Activated CD4-positive, alpha-beta memory T cell treated with anti-CD3 and anti-CD28 coated beads, Interleukin-2, amount 10 ng/mL, durations not matched to agents 7 days and 5 days (primary cell): Measurements from ENCODE around the gene NUAK2. TPM values are rescaled to one million over a fixed set of nuclear protein-coding genes. Genes with fewer than 3 reads are reported as not detected.
"Not testable (repeated sequence)": the region's sequence is repeated elsewhere in the genome, so short reads cannot be mapped to it uniquely, and the experiment has no call there.

Experiments used
- CTCF ChIA-PET: fragments of 350-600 bp; sonication (Branson Sonifier 250); formaldehyde crosslinking; loops from one replicate; lab custom pipeline; 2021; ENCODE audit warnings: antibody characterized with exemption, inconsistent platforms; lab: Charles Lee
- POLR2A ChIA-PET: fragments of 350-600 bp; sonication (Branson Sonifier 250); formaldehyde crosslinking; loops from one replicate; lab custom pipeline; 2021; ENCODE audit warnings: antibody characterized with exemption; lab: Charles Lee
- DNase-seq: peaks from one replicate; pipeline ENCODE4 v3.0.0-alpha.2; 2020
- H3K27ac Mint-ChIP-seq: one replicate; pipeline ENCODE4 v1.8.0; 2021; ENCODE audit warnings: mild to moderate bottlenecking, mixed read lengths
- H3K27me3 Mint-ChIP-seq: one replicate; pipeline ENCODE4 v1.8.0; 2021; ENCODE audit warnings: mixed read lengths
- H3K36me3 Mint-ChIP-seq: one replicate; pipeline ENCODE4 v1.8.0; 2021; ENCODE audit warnings: low read depth, mixed read lengths
- H3K4me1 Mint-ChIP-seq: one replicate; pipeline ENCODE4 v1.8.0; 2021; ENCODE audit warnings: mixed read lengths
- H3K4me3 Mint-ChIP-seq: one replicate; pipeline ENCODE4 v1.8.0; 2021; ENCODE audit warnings: mild to moderate bottlenecking, mixed read lengths
- H3K9me3 Mint-ChIP-seq: one replicate; pipeline ENCODE4 v1.8.0; 2021; ENCODE audit warnings: mixed read lengths
- total RNA-seq, 2 experiments: library from RNA; stranded (reverse); gene quantifications; one replicate each; pipeline ENCODE4 v1.2.3, GENCODE V29; 2021

Gene NUAK2
- total RNA-seq, 2 experiments from 2014 or later, result 12.4 to 13.0 TPM

GRCh38 chr1:205286335-205286950 lies 35.1 kb downstream of the NUAK2 start:
- POLR2A ChIA-PET, result interaction anchor here (1.4 to 9.8 kb wide), 7 partner anchors 8 to 103 kb away, joined by 3 to 234 read pairs (median 20); partner anchors contain the start of gene NUAK2
- H3K9me3 Mint-ChIP-seq, result no peaks in the 10 kb centered on the region

GRCh38 chr1:205285381-205286101 lies 36.0 kb downstream of the NUAK2 start:
- H3K36me3 Mint-ChIP-seq, result peaks cover 3% of the 10 kb centered on the region
- H3K9me3 Mint-ChIP-seq, result no peaks in the 10 kb centered on the region
- CTCF ChIA-PET, result interaction anchor here (0.7 to 8.3 kb wide), 16 partner anchors 9 to 692 kb away, joined by 3 to 201 read pairs (median 4); partner anchors contain the start of gene NUAK2
- H3K4me3 Mint-ChIP-seq, result peak overlapping the region; percentile 77
- peaks cover 14% of the 10 kb centered on the region for H3K27me3 Mint-ChIP-seq
- POLR2A ChIA-PET, result interaction anchor here (0.8 to 9.8 kb wide), 12 partner anchors 9 to 464 kb away, joined by 3 to 234 read pairs (median 4); partner anchors contain the start of gene NUAK2
- peak overlapping the region; percentile 91 for H3K27ac Mint-ChIP-seq
- peak; percentile 67 for DNase-seq
- peaks cover 76% of the 10 kb centered on the region for H3K4me1 Mint-ChIP-seq

More at GRCh38 chr1:205286335-205286950, 35.1 kb downstream of the NUAK2 start:
- Mint-ChIP-seq H3K27me3 (peaks cover 14% of the 10 kb centered on the region), H3K36me3 (peaks cover 3% of the 10 kb centered on the region), H3K4me1 (peaks cover 73% of the 10 kb centered on the region), H3K4me3 (peak overlapping the region; percentile 77), H3K27ac (peak overlapping the region; percentile 91)
- peak; percentile 94 for DNase-seq
- CTCF ChIA-PET, result interaction anchor here (0.7 to 8.3 kb wide), 10 partner anchors 12 to 691 kb away, joined by 3 to 201 read pairs (median 4); partner anchors contain the start of gene NUAK2

GRCh38 chr1:205284420-205285144 lies 37.0 kb downstream of the NUAK2 start:
- CTCF ChIA-PET, result interaction anchor here (0.7 to 8.3 kb wide), 9 partner anchors 9 to 201 kb away, joined by 3 to 201 read pairs (median 5); partner anchors contain the start of gene NUAK2
- H3K4me1 Mint-ChIP-seq, result peaks cover 83% of the 10 kb centered on the region
- peak; percentile 93 for DNase-seq
- no peaks in the 10 kb centered on the region for H3K9me3 Mint-ChIP-seq
- peaks cover 17% of the 10 kb centered on the region for H3K27me3 Mint-ChIP-seq
- peak overlapping the region; percentile 91 for H3K27ac Mint-ChIP-seq
- peaks cover 3% of the 10 kb centered on the region for H3K36me3 Mint-ChIP-seq
- POLR2A ChIA-PET, result interaction anchor here (0.7 to 9.8 kb wide), 14 partner anchors 10 to 769 kb away, joined by 3 to 234 read pairs (median 3); partner anchors contain the start of genes MDM4 and NUAK2
- H3K4me3 Mint-ChIP-seq, result peak overlapping the region; percentile 77

- Mint-ChIP-seq H3K9me3 (no peaks in the 10 kb centered on the region), H3K36me3 (peaks cover 3% of the 10 kb centered on the region), H3K27ac (peak overlapping the region; percentile 70), H3K4me3 (no peak overlapping the region), H3K4me1 (peaks cover 85% of the 10 kb centered on the region), H3K27me3 (peaks cover 19% of the 10 kb centered on the region)
- CTCF ChIA-PET, result interaction anchor here (1.4 to 8.3 kb wide), 3 partner anchors 10 to 39 kb away, joined by 5 to 201 read pairs (median 132); partner anchors contain the start of gene NUAK2
- POLR2A ChIA-PET, result interaction anchor here (0.6 to 9.8 kb wide), 7 partner anchors 10 to 768 kb away, joined by 3 to 234 read pairs (median 5); partner anchors contain the start of genes MDM4 and NUAK2
- no peak for DNase-seq
These were observed 38.0 kb downstream of the NUAK2 start for GRCh38 chr1:205283270-205284147.

- H3K27ac Mint-ChIP-seq, DNase-seq, H3K36me3 Mint-ChIP-seq, H3K4me3 Mint-ChIP-seq, H3K9me3 Mint-ChIP-seq: not testable (repeated sequence)
- Mint-ChIP-seq H3K4me1 (peaks cover 64% of the 10 kb centered on the region), H3K27me3 (peaks cover 23% of the 10 kb centered on the region)
- ChIA-PET POLR2A (interaction anchor here (1.1 to 6.3 kb wide), 3 partner anchors 7 to 43 kb away, joined by 3 to 60 read pairs (median 7); partner anchors contain the start of gene NUAK2), CTCF (interaction anchor here (0.7 to 18.8 kb wide), 2 partner anchors 7 to 46 kb away, joined by 3 to 724 read pairs; partner anchors contain the start of gene NUAK2)
These were observed 40.7 kb downstream of the NUAK2 start for GRCh38 chr1:205280666-205281395.

- H3K4me1 Mint-ChIP-seq, result peaks cover 62% of the 10 kb centered on the region
- ChIA-PET POLR2A (interaction anchor here (0.8 to 6.3 kb wide), 4 partner anchors 8 to 352 kb away, joined by 3 to 60 read pairs (median 6); partner anchors contain the start of genes ELK4 and NUAK2), CTCF (interaction anchor here (0.9 to 18.8 kb wide), 4 partner anchors 8 to 207 kb away, joined by 3 to 724 read pairs (median 3); partner anchors contain the start of gene NUAK2)
- no peaks in the 10 kb centered on the region for H3K9me3 Mint-ChIP-seq
- H3K27me3 Mint-ChIP-seq, result peaks cover 23% of the 10 kb centered on the region
- H3K27ac Mint-ChIP-seq, result peak overlapping the region; percentile 47
- DNase-seq, result peak; percentile 35
- no peak overlapping the region for H3K4me3 Mint-ChIP-seq
- no peaks in the 10 kb centered on the region for H3K36me3 Mint-ChIP-seq
These were observed 41.6 kb downstream of the NUAK2 start for GRCh38 chr1:205279986-205280385.

GRCh38 chr1:205276689-205277065 lies 44.9 kb downstream of the NUAK2 start:
- no peak overlapping the region for H3K27ac Mint-ChIP-seq
- H3K27me3 Mint-ChIP-seq, result peaks cover 10% of the 10 kb centered on the region
- H3K36me3 Mint-ChIP-seq, result no peaks in the 10 kb centered on the region
- ChIA-PET CTCF (interaction anchor here (0.5 to 18.8 kb wide), 4 partner anchors 9 to 154 kb away, joined by 5 to 724 read pairs (median 69); partner anchors contain the start of gene NUAK2), POLR2A (interaction anchor here (6.3 to 7.4 kb wide), 2 partner anchors 10 to 43 kb away, joined by 60 to 83 read pairs; partner anchors contain the start of gene NUAK2)
- H3K4me1 Mint-ChIP-seq, result peaks cover 47% of the 10 kb centered on the region
- no peak for DNase-seq
- no peak overlapping the region for H3K4me3 Mint-ChIP-seq
- H3K9me3 Mint-ChIP-seq, result no peaks in the 10 kb centered on the region

- ChIA-PET CTCF (interaction anchor here (0.5 to 18.8 kb wide), 5 partner anchors 9 to 80 kb away, joined by 3 to 724 read pairs (median 24); partner anchors contain the start of gene NUAK2), POLR2A (interaction anchor here (5.8 to 7.4 kb wide), 3 partner anchors 11 to 50 kb away, joined by 60 to 83 read pairs (median 66); partner anchors contain the start of gene NUAK2)
- H3K4me1 Mint-ChIP-seq, result peaks cover 46% of the 10 kb centered on the region
- H3K36me3 Mint-ChIP-seq, result no peaks in the 10 kb centered on the region
- H3K27ac Mint-ChIP-seq, result no peak overlapping the region
- H3K9me3 Mint-ChIP-seq, result no peaks in the 10 kb centered on the region
- H3K27me3 Mint-ChIP-seq, result peaks cover 10% of the 10 kb centered on the region
- H3K4me3 Mint-ChIP-seq, result no peak overlapping the region
- DNase-seq, result no peak
These were observed 45.4 kb downstream of the NUAK2 start for GRCh38 chr1:205275916-205276688.

GRCh38 chr1:205275133-205275532 lies 46.4 kb downstream of the NUAK2 start:
- Mint-ChIP-seq H3K27ac (no peak overlapping the region), H3K9me3 (no peaks in the 10 kb centered on the region), H3K36me3 (no peaks in the 10 kb centered on the region), H3K27me3 (peaks cover 7% of the 10 kb centered on the region), H3K4me3 (no peak overlapping the region), H3K4me1 (peaks cover 39% of the 10 kb centered on the region)
- ChIA-PET CTCF (interaction anchor here (1.4 to 18.8 kb wide), 4 partner anchors 10 to 79 kb away, joined by 3 to 724 read pairs (median 78); partner anchors contain the start of gene NUAK2), POLR2A (interaction anchor here (5.8 to 7.4 kb wide), 3 partner anchors 12 to 51 kb away, joined by 60 to 83 read pairs (median 66); partner anchors contain the start of gene NUAK2)
- no peak for DNase-seq
